NCI-H460 (cell line): Measurements from ENCODE around the gene TSPYL4. TPM values are rescaled to one million over a fixed set of nuclear protein-coding genes. Genes with fewer than 3 reads are reported as not detected.

Experiments
- total RNA-seq: library from RNA; depleted of rRNA; stranded (reverse); fragments of >200 nt; shearing (Covaris generic); gene quantifications from 2 replicates; pipeline ENCODE4 v1.2.3, GENCODE V29; 2014; rRNA removed

Gene TSPYL4
- total RNA-seq, 1 experiment from 2014 or later, result 9.7 TPM

Other genes with a start within 250 kb of the TSPYL4 start
- gene FRK, start 193.2 kb downstream of the TSPYL4 start, total RNA-seq, result 6.4 and 6.9 TPM in 2 replicates
- 16.7 and 22.7 TPM in 2 replicates for gene NT5DC1, start 153.2 kb downstream of the TSPYL4 start, total RNA-seq
- 0.02 TPM in 1 of 2 replicates, not detected in the other for gene COL10A1, start 127.9 kb downstream of the TSPYL4 start, total RNA-seq
- gene TSPYL1, start 25.9 kb upstream of the TSPYL4 start, total RNA-seq, result 32.3 and 34.6 TPM in 2 replicates
- gene DSE, start 116.9 kb upstream of the TSPYL4 start, total RNA-seq, result 8.2 TPM in 2 replicates
- 0.45 TPM in 1 of 2 replicates, not detected in the other for gene CALHM6, start 207.3 kb upstream of the TSPYL4 start, total RNA-seq